ENCODE results near the gene BAD. TPM values are rescaled to one million over a fixed set of nuclear protein-coding genes. Genes with fewer than 3 reads are reported as not detected.

BAD gene
- total and polyA plus RNA-seq, 2 donors (not counting 1 experiment from before 2014, with no cell fraction given), result 24.0 to 39.1 TPM

GRCh38 chr11:64224151-64224890 lies 60.1 kb downstream of the BAD start:
- ATAC-seq (ENCODE audit: low read depth), result no peak

More at GRCh38 chr11:64224151-64224890, 60.1 kb downstream of the BAD start:
- DNase-seq, result no peak
- H3K4me1 Mint-ChIP-seq, result peaks cover 30% of the 10 kb centered on the region
- H3K9me3 ChIP-seq (ENCODE audit: control extremely low read depth in 1 of 3, control insufficient read depth in 2 of 3, insufficient read depth in 1 of 3, low read length in 2 of 3), result no peaks in the 10 kb centered on the region
- intact Hi-C loops (cut with micrococcal nuclease), result no loop called here
- H3K9ac ChIP-seq (ENCODE audit: low read length), result no peak overlapping the region
- no peaks in the 10 kb centered on the region for H3K27me3 ChIP-seq (replicated peaks in 1 of 4; ENCODE audit: control extremely low read depth in 1 of 4, control insufficient read depth in 3 of 4, insufficient read depth in 4 of 4, low read length in 3 of 4)
- no peaks in the 10 kb centered on the region for H3K9me3 Mint-ChIP-seq (ENCODE audit: insufficient read depth)
- no peak overlapping the region for H3K4me3 ChIP-seq (ENCODE audit: control extremely low read depth in 1 of 5, extremely low read depth in 1 of 5, insufficient read depth in 1 of 5, low read depth in 2 of 5, low read length in 4 of 5)
- H3K4me2 ChIP-seq (replicated peaks; ENCODE audit: low read depth, low read length, poor library complexity, severe bottlenecking), result no peak overlapping the region
- WGBS (ENCODE audit: insufficient coverage), result 93% methylated on average over 17 of the region's 17 CpGs
- peaks cover 19% of the 10 kb centered on the region for H4K20me1 ChIP-seq (ENCODE audit: control insufficient read depth, insufficient read depth, low read length, poor library complexity, severe bottlenecking)
- H2AFZ ChIP-seq (ENCODE audit: insufficient read depth, low read depth, low read length, poor library complexity, severe bottlenecking), result no peak overlapping the region
- H3K4me3 Mint-ChIP-seq, result peak overlapping the region; percentile 91
- H3K79me2 ChIP-seq (ENCODE audit: control insufficient read depth, insufficient read depth, low read length), result peaks cover 27% of the 10 kb centered on the region
- CTCF ChIA-PET, result interaction anchor here (0.5 to 5.2 kb wide), 10 partner anchors 9 to 115 kb away, joined by 3 to 70 read pairs (median 4); partner anchors contain the start of genes FERMT3 and STIP1
- H3K27ac ChIP-seq (ENCODE audit: low read length in 2 of 2), result no peak overlapping the region
- POLR2A ChIA-PET, result interaction anchor here (1.2 to 6.3 kb wide), 4 partner anchors 8 to 80 kb away, joined by 3 to 78 read pairs (median 4); partner anchors contain the start of gene FERMT3
- H3K27me3 Mint-ChIP-seq, result no peaks in the 10 kb centered on the region
- H3K4me1 ChIP-seq (ENCODE audit: control insufficient read depth in 2 of 2, insufficient read depth in 2 of 2, low read length in 2 of 2), result peaks cover 20 to 33% of the 10 kb centered on the region in 2 donors
- peaks cover 0 to 38% of the 10 kb centered on the region in 2 experiments for H3K36me3 ChIP-seq (replicated peaks in 1 of 2; ENCODE audit: control extremely low read depth in 1 of 2, control insufficient read depth in 1 of 2, extremely low read depth in 1 of 2, insufficient read depth in 2 of 2, low read length in 1 of 2)
- no peak for TF ChIP-seq EZH2 (IDR thresholded peaks at IDR 0.05; ENCODE audit: borderline replicate concordance, insufficient read depth, low read depth, low read length, poor library complexity, severe bottlenecking)
- TF ChIP-seq CTCF (IDR thresholded peaks at IDR 0.05), result no peak
- peak overlapping the region; percentile 50 for H3K27ac Mint-ChIP-seq

All from B cell (primary cell).